Femur (tissue), 1 donor: ENCODE measurements around the gene MARCHF2.

Experiments
- DNase-seq: peaks from one replicate; pipeline ENCODE4 v3.0.0-alpha.2; 2017

The MARCHF2 gene

DNA sequence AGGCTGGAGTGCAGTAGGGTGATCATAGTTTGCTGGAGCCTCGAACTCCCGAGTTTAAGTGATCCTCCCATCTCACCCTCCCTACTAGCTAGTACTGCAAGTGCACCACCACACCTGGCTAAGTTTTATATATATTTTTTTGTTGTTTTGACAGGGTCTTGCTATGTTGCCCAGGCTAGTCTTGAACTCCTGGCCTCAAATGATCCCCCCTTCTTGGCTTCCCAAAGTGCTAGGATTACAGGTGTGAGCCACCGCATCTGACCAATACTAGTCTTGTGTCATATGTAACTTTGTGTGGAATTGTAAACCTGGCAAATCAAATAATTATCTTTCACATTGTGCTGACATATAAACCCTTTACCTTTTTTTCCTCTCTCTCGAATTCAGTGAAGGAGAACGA lies 41.9 kb downstream of the MARCHF2 start:
- no peak for DNase-seq

DNA sequence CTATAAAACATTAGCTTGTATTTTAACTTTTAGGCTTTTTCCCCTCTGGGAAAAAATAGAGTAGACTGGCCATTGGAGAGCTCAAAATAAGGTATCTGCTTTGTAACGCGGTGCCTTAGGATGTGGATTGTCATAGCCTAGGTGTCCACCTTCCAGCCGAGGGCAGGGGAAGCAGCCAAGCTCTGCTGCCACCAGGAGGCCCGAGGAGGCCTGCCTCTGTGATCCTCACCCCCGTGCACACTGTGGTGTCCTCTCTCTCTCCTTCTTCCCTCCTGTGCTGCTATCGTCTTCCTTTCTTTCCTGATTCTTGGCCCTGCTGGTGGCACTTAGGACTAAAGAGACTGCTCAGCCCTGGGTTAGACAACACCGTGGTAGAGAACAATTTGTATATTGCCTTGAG lies 43.0 kb downstream of the MARCHF2 start:
- DNase-seq = no peak

DNA sequence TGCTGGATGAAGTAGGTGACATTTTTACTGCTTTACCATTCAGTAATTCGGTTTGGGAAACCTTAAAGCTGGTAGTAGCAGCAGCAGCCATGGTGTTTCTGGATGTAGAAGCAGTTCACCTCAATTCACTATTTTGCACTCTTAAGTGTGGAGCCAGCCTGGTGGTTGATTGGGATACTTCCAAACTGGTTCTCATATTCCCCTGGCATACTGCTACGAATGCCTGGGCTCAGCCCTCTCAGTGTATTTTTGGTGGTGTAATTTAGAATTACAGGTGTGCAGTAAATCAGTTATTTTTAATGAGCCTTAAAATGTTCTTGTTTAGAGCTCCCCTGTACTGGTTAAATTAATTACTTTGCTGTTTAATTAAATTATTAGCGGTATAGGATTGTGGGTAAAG lies 44.1 kb downstream of the MARCHF2 start:
- DNase-seq = no peak

DNA sequence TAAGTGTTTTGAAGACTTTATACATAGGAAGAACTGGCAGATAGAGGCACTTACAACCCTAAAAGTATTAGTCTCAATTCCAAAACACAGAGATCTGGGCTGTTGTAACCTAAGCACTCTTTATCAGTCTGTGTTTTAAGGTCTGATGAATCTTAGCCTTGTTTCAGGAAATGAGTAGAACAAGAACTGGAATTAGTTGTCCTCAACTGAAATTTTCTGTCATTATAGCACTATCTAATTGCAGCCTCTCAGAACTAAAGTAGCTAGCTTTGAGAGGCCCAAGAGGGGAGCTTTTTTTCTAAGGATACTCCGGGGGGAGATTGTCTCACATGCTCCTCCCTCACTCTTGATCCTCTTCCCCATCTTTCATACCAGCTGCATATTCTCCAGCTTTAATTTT lies 44.7 kb downstream of the MARCHF2 start:
- no peak for DNase-seq

DNA sequence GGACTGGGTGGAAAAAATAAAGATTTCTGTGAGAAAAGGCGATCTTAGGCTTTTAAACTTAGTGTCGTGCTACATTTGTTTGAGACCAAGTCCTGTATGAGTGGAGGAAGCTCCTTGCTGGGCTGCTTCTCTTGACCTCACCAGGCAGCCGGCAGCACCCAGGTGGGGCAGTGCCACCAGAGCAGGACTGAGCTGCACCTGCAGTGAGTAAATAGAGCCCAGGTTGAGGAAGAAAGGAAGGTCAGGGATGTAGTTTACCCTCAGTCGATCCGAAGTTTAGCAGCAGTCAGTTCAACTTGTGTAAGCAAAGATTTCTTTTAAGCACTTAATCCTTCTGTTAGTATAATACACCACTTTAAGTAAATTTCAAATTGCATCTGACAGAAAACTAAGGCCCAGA lies 45.3 kb downstream of the MARCHF2 start:
- no peak for DNase-seq

DNA sequence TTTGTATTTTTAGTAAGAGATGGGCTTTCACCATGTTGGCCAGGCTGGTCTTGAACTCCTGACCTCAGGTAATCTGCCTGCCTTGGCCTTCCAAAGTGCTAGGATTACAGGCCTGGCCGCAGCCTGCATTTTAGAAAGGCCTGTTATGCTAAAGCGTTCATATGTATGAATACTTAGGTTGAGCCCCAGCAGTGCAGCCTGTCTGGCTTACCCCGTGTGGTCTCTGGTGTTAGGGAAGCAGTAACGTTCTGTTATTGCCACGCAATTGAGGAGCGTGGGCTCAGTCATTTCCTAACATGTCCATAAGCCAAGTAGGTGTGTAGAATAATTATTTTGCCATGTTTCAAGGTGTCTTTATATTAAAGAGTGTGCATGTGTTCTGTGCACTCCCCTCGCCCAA lies 46.0 kb downstream of the MARCHF2 start:
- DNase-seq = no peak

DNA sequence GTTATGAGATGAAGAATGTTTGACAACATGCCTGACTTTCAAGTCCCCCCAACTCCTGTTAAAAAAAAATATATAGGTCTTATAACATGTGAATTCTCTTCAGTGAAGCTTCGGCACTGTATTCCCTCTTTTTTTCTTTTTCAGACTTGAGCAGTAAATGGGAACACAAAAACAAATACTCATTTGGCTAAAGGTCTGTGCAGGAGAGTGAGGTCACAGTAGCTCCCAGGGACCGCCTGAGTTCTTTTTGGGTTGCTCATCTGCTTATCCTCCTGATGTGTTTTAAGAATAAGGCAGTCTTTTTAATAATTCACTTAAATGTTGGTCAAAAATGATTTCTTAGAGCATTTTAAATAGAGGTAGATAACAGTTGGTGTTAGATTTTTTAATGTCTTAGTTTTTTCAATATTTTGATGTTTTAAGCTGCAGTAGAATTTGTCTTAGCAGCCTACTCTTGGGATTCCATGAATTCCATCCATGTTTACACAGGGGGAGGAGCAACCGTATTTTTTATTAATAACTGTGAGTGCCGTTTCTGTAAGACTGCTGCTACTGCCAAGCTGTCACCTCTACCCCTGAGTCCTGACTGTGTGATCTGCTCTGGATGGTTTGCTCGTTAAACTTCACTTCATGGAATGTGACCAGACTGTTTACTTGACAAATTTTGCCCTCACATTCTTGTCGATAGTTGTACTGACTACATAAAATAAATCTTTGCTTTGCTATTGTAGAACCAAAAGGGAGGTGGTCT lies 46.6 kb downstream of the MARCHF2 start:
- DNase-seq = no peak

DNA sequence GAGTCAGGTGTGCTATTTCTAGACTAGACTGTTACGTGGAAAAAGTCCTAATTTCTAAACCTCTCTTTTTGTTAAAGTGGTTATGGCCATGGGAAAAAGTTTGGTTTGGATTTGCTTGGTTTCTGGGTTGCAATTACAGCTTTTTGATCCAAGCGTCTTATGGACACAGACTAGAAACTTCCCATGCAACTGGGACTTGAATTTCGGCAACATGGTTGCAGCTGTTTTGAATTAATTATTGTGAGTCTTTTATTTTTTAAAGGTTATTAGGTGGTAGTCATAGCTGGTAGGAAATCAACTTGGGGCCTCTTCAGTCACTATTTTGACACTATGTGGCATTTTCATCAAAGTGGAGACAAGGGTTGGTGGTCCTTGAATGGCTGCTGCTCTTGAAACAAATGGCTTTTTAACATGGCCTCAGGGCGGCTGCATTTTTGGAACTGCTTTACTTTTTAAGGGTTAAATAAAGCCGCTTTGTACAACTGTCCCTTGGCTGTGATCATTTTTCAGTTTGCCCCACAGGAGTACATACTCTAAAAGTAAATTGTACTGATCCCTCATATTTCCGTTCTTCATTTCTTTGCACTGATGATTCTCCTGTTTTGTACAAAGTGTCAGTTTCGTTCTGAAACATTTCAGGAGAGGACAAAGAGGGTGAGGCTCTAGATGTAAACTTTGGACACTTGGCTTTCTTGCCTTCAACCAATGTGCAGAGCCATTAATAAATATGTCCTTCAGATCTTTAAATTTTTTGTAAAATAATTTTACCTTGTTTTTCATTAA lies 47.6 kb downstream of the MARCHF2 start:
- no peak for DNase-seq

DNA sequence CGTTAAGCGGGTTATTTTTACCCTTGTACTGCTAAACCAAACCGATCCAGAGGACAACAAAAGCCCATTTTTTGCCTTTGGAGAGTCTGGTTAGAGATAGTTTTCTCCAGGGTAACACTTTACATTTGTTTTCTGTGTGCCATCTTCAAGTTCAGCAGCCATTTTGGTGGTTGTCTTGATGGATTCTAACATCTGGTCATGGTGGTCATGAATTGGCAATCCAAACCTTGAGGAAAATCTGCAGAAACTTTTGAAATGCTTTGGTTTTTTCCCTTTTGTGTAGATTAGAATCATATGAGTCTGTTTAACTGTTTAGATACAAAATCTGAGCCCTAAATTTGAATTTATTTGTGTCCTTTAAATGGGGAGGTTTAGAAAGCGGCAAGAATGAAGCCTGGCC lies 48.3 kb downstream of the MARCHF2 start:
- no peak for DNase-seq

DNA sequence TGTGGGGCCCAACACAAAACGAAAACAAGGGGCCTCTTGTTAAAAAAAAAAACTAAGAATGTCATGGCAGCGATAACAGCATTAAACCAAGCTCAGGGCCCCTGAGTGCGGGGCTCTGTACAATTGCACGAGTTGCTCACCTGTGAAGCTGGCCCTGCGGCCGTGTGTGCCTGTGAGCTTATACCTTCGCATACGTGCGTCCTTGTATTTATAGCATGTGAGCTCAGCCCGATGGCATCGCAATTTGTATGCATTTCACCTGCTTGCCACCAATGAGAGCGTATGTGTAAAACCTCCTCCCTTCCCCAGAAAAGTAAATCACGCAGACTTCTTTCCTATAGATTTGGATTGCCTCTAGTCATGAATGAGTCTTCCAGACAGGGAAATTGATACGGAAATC lies 48.8 kb downstream of the MARCHF2 start:
- DNase-seq = no peak

DNA sequence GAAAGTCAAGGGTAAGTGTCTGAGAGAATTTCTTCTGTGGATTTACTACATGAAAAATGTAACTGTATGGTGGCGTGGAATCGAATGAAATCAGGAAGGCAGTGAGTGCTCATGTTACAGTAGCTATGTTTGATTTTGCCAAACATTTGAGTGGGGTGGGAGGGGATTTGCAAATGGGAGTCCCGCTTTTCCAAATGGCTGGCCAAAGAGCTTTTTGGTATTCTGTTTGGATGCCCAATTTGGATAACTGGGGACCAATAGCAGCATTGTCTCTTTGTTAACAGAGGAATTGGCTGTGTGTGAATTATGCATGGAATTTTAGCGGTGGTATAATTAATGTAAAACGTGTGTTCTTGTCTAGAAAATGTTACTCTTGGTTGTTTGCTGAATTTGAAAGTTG lies 49.5 kb downstream of the MARCHF2 start:
- no peak for DNase-seq

DNA sequence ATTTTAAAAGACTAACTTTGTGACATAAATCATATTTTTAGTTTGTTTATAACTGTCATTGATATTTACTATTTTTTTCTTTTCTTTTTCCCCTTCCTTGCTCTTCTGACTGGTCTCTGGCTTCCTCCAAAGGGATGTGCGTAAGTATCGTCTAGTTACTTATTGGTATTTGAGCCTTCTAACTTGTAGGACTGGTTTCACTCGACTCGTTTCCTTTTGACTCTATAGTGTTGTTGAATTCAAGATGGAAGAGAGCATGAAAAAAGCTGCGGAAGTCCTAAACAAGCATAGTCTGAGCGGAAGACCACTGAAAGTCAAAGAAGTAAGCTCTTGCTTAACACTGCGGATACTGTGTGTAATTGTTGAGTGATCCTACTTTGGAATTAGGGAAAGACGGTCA lies 50.3 kb downstream of the MARCHF2 start:
- DNase-seq = no peak

DNA sequence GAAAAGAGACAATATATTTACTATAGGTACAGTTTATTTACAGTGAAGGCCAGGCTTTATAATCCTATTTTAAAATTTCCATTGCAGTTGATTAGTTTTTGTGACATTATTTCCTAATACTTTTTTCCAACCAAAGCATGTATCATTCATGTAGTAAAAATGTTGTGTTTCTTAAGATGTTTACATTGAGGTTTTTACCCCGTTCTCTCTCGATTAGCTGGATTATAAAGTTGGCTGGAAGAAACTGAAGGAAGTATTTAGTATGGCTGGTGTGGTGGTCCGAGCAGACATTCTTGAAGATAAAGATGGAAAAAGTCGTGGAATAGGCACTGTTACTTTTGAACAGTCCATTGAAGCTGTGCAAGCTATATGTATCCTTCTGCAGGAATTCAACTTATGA lies 52.9 kb downstream of the MARCHF2 start:
- DNase-seq = no peak

DNA sequence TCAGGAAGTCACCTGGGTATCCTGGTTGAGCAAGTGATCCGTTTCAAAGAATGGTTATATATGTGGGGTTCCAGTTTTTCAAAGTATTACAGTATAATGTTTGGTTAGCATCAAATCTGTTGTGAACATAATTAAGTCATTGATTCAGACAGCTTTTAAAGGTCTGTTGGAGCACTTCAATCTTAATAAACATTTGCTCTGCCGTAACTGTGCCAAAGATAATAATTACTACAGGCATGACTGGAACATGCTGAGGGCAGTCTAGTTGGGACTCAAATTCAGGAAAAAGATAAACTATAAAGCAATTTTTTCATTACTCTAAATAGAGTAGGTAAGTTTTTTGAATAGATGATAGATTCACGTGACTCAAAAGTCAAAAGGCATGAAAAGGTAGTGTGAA lies 55.0 kb downstream of the MARCHF2 start:
- DNase-seq = no peak

DNA sequence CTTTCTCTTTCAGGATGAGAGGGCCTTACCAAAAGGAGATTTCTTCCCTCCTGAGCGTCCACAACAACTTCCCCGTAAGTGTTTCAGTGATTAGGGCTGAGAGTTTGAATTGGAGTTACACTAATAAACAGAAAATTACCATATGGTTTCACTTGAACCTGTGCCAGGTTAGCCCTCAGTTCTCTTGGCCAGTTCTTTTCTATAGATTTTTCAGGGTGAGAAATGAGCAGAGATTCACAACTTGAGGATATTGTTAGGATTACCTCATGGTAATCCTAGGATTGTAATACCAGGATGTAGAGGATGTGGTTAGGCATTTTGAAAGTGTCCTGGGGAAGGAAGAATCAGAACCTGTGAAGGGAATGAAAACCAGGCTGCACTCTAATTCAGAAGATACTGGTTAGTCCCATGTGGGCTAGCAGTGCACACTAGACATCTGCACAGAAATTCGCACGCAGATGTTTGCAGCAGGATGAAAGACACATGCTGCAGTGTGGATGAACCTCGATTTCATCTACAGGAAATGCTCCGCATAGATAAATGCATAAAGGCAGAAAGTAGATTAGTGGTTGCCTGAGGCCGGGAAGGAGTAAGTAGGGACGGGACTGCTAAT lies 55.8 kb downstream of the MARCHF2 start:
- DNase-seq = no peak

DNA sequence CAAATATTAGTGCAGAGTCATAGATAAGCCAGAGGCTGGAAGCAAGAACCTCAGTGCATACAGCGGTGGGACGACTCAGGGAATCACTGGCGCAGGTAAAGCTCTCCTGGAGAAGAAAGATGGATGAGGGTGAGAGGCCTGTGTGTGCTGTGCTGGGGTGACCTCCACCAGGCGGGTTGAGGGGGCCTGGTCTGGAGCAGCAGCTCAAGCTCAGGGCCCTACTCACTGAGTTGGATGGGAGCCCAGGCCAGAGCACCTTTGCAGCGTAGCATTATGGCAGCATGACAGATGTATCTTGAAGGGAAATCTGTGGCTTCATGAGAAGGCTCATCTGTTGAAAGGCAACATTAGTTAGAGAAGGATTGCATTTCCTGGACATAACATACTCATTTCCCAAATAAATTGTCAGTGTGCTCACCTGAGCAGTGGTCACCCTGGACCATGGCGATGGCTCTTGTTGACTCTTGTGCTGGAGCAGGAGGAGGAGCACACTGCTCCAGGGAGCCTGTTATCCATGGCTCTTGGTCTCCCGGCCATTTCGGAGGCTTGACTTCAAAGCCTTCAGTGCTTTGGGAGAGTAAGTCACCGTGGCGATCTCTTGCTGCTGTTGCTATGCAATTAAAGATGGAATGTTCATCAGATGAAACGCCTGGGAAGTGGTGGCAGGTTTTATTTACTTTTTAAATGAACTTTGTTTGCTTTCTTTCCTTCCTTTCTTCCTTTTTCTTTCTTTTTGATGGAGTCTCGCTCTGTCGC lies 56.7 kb downstream of the MARCHF2 start:
- DNase-seq = no peak

DNA sequence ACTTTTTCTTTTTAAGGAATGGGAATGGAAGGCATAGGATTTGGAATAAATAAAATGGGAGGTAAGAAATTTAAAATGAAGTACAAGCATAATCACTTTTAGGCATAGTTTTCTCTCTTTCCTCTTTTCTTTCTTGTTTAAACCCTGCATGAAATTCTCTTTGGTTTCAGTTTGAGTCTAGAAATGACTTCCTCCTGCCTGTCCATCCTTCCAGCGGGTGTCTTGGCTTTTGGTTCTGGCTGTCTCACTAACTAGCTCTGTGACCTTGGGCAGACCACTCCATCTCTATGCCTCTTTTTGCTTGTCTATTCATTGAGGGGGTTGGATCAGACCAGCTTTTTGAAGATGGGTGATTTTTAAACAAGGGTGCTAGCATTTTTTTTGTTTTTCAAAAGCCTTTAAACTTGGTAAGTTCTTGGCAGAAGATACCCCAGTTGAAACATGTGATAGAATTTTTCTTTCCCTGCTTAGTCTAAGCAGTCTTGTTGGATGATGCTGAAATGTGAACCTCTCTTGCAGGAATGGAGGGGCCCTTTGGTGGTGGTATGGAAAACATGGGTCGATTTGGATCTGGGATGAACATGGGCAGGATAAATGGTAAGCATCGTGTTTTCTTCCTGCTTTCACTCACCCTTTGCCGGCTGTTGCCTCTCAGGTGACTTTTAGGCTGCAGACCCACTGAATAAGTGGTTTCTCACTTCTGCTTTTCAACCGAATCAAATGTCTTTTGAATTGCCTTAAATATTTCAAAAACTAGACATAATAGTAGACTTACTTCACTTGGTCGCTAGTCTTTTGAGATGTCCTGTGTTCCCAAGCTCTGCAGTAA lies 60.8 kb downstream of the MARCHF2 start:
- no peak for DNase-seq

DNA sequence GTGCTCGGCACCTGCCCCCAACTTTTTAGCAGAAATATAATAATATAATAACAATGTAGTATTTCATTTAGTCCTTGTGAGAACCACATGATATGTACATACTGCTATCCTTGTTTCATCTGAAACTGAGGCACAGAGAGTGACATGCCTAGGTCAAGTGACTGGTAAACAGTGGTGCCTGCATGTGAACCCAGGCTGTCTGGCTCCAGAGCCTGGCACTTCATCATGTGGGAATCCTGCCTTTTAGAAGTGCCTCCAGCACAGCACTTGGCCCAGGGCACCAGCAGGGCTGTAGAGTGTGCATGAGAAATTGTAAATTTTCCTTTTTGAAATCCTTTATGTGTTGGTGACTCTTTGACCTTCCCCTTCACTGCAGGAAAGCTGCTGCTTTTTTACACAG lies 61.9 kb downstream of the MARCHF2 start:
- no peak for DNase-seq

DNA sequence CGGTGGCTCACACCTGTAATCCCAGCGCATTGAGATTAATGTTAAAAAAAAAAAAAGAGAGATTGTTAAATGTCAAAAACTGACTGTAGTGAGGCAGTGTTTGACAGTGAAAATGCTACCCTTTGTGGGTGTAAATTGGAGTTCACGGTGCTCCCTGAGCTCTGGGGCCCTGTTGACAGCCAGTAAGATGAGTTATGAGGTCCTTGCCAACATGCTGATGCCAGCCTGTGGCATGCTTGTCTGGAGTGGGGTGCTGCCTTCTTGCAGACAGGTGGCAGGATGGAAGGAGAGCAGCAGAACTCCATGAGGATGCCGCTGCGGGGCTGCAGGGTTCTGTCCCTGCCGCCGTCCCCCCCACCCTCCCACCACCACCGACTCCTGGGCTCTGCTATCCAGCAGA lies 63.4 kb downstream of the MARCHF2 start:
- DNase-seq = no peak

DNA sequence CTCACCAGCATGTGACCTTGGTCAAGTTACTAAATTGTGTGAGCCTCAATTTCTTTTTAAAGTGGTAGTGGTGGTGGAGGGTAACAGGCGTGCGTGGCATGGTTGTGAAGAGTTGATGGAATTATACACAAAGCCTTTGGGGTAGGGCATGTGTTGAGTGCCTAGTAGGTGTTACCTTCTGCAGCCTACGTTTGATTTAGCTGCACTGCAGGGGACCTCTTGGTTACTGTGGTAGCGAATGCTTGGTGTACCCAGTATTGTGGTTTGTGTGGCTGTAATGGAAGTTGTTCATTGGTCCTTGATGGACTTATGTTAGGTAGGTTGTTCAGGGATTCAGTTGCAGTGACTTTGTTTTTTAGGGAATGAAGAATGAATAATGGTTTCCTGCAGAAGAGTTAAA lies 64.8 kb downstream of the MARCHF2 start:
- DNase-seq = no peak

DNA sequence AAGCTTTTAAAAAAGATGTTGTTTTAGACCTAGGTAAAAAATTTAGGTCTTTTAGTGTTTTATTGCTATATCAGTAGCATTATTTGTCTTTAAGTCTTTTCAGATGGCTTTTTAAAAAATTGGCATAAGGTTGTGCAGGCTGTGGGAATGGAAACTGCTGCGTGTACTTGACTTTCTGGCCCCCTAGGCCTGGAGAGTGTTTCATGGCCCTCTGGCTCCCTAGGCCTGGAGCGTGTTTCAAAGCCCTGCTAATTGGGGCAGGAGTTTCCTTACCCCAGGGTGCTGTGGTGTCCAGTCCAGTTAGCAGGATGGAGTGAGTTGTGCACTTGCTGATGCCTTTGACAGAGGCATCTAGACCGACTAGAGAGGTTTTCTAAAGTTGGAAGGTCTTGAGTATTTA lies 65.5 kb downstream of the MARCHF2 start:
- no peak for DNase-seq

DNA sequence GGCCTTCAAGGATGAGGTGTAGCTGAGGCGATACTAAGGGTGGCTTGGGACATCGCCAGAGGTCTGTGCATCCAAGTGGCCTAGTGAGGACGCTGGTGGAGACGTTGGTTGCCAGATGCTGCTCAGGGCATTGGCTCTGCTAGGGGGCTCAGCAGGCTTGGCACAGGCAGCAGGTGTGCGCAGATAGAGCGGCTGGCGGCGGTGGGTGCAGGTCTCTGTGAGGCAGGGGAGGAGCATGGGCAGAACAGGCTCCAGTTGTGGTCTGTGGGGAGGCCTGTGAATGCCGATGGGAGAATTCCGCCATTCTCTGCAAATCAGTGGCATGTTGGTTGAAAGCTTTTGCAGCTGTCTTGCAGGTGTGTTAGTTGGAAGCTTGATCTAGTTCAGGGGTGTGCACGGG lies 68.1 kb downstream of the MARCHF2 start:
- no peak for DNase-seq

DNA sequence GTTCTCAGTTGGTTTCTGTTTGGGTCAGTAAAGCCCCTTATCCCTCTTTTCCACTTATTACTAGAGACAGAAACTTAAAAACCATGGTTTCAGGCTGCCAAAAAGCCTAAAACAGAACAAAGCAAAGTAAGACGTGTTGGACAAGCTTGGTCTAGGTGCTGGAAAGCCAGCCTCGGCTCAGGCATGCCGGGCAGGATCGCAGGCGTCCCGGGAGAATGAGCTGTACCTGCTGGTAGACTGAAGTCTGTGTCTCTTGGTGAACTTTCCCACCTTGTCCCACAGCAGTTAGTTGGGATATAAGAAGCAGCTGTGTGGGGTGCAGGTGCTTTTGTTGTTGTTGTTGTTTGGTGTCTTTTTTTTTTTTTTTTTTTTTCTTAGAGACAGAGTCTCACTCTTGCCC lies 68.5 kb downstream of the MARCHF2 start:
- no peak for DNase-seq
